IMR-90 (cell line): Measurements from ENCODE around the gene PCBD1. TPM values are rescaled to one million over a fixed set of nuclear protein-coding genes. Genes with fewer than 3 reads are reported as not detected.

Experiments
- ATAC-seq: fragments of 200-7000 bp; cut with Tn5 transposase; 2 replicates; pipeline ENCODE4 v1.9.1; 2020; ENCODE audit warnings: low read depth, mild to moderate bottlenecking, moderate library complexity
- BruUV-seq: library from RNA; stranded (reverse); fragments of 400-500 nt; replicated peaks from 2 replicates; lab custom pipeline; 2021; lab: Mats Ljungman, UMichigan
- CTCF ChIA-PET: fragments of 300-600 bp; formaldehyde crosslinking; extraction: SDS; loops from one replicate; lab custom pipeline; 2021; ENCODE audit warnings: antibody characterized with exemption; lab: Yijun Ruan, JAX
- POLR2A ChIA-PET: fragments of 300-600 bp; sonication (Branson Sonifier 250); formaldehyde crosslinking; loops from one replicate; lab custom pipeline; 2022; ENCODE audit warnings: antibody characterized with exemption; ENCODE audit not compliant: unreplicated experiment; lab: Charles Lee
- DNase-seq: peaks from one replicate; pipeline ENCODE4 v3.0.0; 2013
- H2AFZ ChIP-seq: replicated peaks from 2 replicates; pipeline ENCODE3; 2013; ENCODE audit warnings: low read length, mild to moderate bottlenecking; ENCODE audit not compliant: poor library complexity
- H2AK5ac ChIP-seq: 2 replicates; pipeline ENCODE4 v1.6.1; 2013; ENCODE audit warnings: low read depth, low read length, inconsistent platforms
- H2AK9ac ChIP-seq: replicated peaks from 2 replicates; pipeline ENCODE3; 2013; ENCODE audit warnings: mild to moderate bottlenecking, low read depth, low read length, moderate library complexity; ENCODE audit not compliant: poor library complexity
- H2BK120ac ChIP-seq: 2 replicates; pipeline ENCODE4 v1.6.1; 2013; ENCODE audit warnings: low read depth, low read length, inconsistent platforms
- H2BK15ac ChIP-seq: 3 replicates; pipeline ENCODE4 v1.6.1; 2013; ENCODE audit warnings: low read depth, low read length, inconsistent platforms
- H2BK20ac ChIP-seq: 2 replicates; pipeline ENCODE4 v1.6.1; 2013; ENCODE audit warnings: low read depth, mild to moderate bottlenecking, inconsistent platforms, low read length, moderate library complexity
- H2BK5ac ChIP-seq: 2 replicates; pipeline ENCODE4 v1.6.1; 2013; ENCODE audit warnings: mild to moderate bottlenecking, low read depth, low read length, inconsistent platforms; ENCODE audit not compliant: poor library complexity, severe bottlenecking
- H3K14ac ChIP-seq: replicated peaks from 2 replicates; pipeline ENCODE4 v1.6.1; 2013; ENCODE audit warnings: low read depth, low read length, inconsistent platforms
- H3K18ac ChIP-seq: 2 replicates; pipeline ENCODE4 v1.6.1; 2013; ENCODE audit warnings: low read depth, low read length, control low read depth
- H3K23ac ChIP-seq: 2 replicates; pipeline ENCODE4 v1.6.1; 2013; ENCODE audit warnings: low read depth, low read length, inconsistent platforms
- H3K27ac ChIP-seq: 2 replicates; pipeline ENCODE4 v1.5.1; 2013; ENCODE audit warnings: mild to moderate bottlenecking, control low read depth, low read length; ENCODE audit not compliant: insufficient read depth
- H3K27me3 ChIP-seq: 2 replicates; pipeline ENCODE4 v1.6.1; 2013; ENCODE audit warnings: low read length; ENCODE audit not compliant: control insufficient read depth, insufficient read depth
- H3K36me3 ChIP-seq: 2 replicates; pipeline ENCODE4 v1.6.1; 2013; ENCODE audit warnings: low read length, mixed read lengths; ENCODE audit not compliant: control insufficient read depth, insufficient read depth
- H3K4ac ChIP-seq: 2 replicates; pipeline ENCODE4 v1.6.1; 2013; ENCODE audit warnings: low read depth, low read length, inconsistent platforms
- H3K4me1 ChIP-seq: 2 replicates; pipeline ENCODE4 v1.6.1; 2013; ENCODE audit warnings: low read length, mixed read lengths; ENCODE audit not compliant: control insufficient read depth, insufficient read depth
- H3K4me2 ChIP-seq: 2 replicates; pipeline ENCODE4 v1.6.1; 2013; ENCODE audit warnings: low read depth, mild to moderate bottlenecking, control low read depth, low read length, moderate library complexity
- H3K4me3 ChIP-seq: 2 replicates; pipeline ENCODE4 v1.5.1; 2013; ENCODE audit warnings: low read depth, mild to moderate bottlenecking, control low read depth, low read length, moderate library complexity; ENCODE audit not compliant: insufficient read depth
- H3K56ac ChIP-seq: 2 replicates; pipeline ENCODE4 v1.6.1; 2013; ENCODE audit warnings: low read length, inconsistent platforms; ENCODE audit not compliant: insufficient read depth; ENCODE audit errors: extremely low read depth
- H3K79me1 ChIP-seq, 2 experiments: 2 replicates each; pipeline ENCODE4 v1.6.1; 2013; ENCODE audit warnings: low read length in 2 of 2, inconsistent platforms in 1 of 2, low read depth in 1 of 2
- H3K9ac ChIP-seq: 2 replicates; pipeline ENCODE4 v1.6.1; 2013; ENCODE audit warnings: low read depth, low read length, control low read depth
- H3K9me1 ChIP-seq: 2 replicates; pipeline ENCODE4 v1.6.1; 2013; ENCODE audit warnings: low read length, inconsistent platforms; ENCODE audit not compliant: insufficient read depth
- H3K9me3 ChIP-seq: 2 replicates; pipeline ENCODE4 v1.6.1; 2013; ENCODE audit warnings: low read length; ENCODE audit not compliant: control insufficient read depth, insufficient read depth
- H4K20me1 ChIP-seq: 2 replicates; pipeline ENCODE4 v1.6.1; 2013; ENCODE audit warnings: low read length, inconsistent platforms; ENCODE audit not compliant: insufficient read depth
- H4K5ac ChIP-seq: 2 replicates; pipeline ENCODE4 v1.6.1; 2013; ENCODE audit warnings: mild to moderate bottlenecking, low read depth, low read length, control low read depth
- H4K8ac ChIP-seq, 2 experiments: 2 replicates each; pipeline ENCODE4 v1.6.1; 2013; ENCODE audit warnings: low read depth in 2 of 2, low read length in 2 of 2, control low read depth in 1 of 2, inconsistent platforms in 1 of 2
- H4K91ac ChIP-seq: 2 replicates; pipeline ENCODE4 v1.6.1; 2013; ENCODE audit warnings: low read depth, low read length, inconsistent platforms; ENCODE audit not compliant: insufficient read depth
- BHLHE40 ChIP-seq: fragments of 150-350 bp; IDR thresholded peaks from 2 replicates; pipeline ENCODE4 v1.6.1; 2016; ENCODE audit warnings: mild to moderate bottlenecking, low read depth, low read length
- CEBPB ChIP-seq: IDR thresholded peaks from 2 replicates; pipeline ENCODE4 v1.6.1; 2012; ENCODE audit warnings: low read depth, low read length, improper control_type of control experiment
- CHD1 ChIP-seq: IDR thresholded peaks from 2 replicates; pipeline ENCODE4 v1.6.1; 2012; ENCODE audit warnings: low read depth, low read length, improper control_type of control experiment
- ELK1 ChIP-seq: fragments of 150-350 bp; IDR thresholded peaks from 2 replicates; pipeline ENCODE4 v1.6.1; 2016; ENCODE audit warnings: low read depth, mild to moderate bottlenecking, low read length, moderate library complexity, borderline replicate concordance
- FOS ChIP-seq: fragments of 150-350 bp; IDR thresholded peaks from 2 replicates; pipeline ENCODE4 v1.6.1; 2016; ENCODE audit warnings: low read depth, low read length
- MAFK ChIP-seq: IDR thresholded peaks from 2 replicates; pipeline ENCODE4 v1.6.1; 2012; ENCODE audit warnings: low read depth, low read length, improper control_type of control experiment
- MAZ ChIP-seq: IDR thresholded peaks from 2 replicates; pipeline ENCODE4 v1.6.1; 2012; ENCODE audit warnings: low read depth, mild to moderate bottlenecking, low read length, improper control_type of control experiment, moderate library complexity, borderline replicate concordance
- MXI1 ChIP-seq: IDR thresholded peaks from 2 replicates; pipeline ENCODE4 v1.6.1; 2012; ENCODE audit warnings: low read depth, mild to moderate bottlenecking, low read length, moderate library complexity, borderline replicate concordance
- NFE2L2 ChIP-seq: fragments of 150-350 bp; IDR thresholded peaks from 2 replicates; pipeline ENCODE4 v1.6.1; 2016; ENCODE audit warnings: low read depth, mild to moderate bottlenecking, low read length
- RAD21 ChIP-seq: IDR thresholded peaks from 2 replicates; pipeline ENCODE4 v1.6.1; 2012; ENCODE audit warnings: low read length, improper control_type of control experiment
- RCOR1 ChIP-seq: IDR thresholded peaks from 2 replicates; pipeline ENCODE4 v1.6.1; 2012; ENCODE audit warnings: mild to moderate bottlenecking, low read length, improper control_type of control experiment; ENCODE audit not compliant: insufficient replicate concordance
- RFX5 ChIP-seq: IDR thresholded peaks from 2 replicates; pipeline ENCODE4 v1.8.0; 2012; ENCODE audit warnings: low read depth, mild to moderate bottlenecking, low read length, moderate library complexity
- SMC3 ChIP-seq: fragments of 150-350 bp; IDR thresholded peaks from 2 replicates; pipeline ENCODE4 v1.6.1; 2016; ENCODE audit warnings: low read depth, mild to moderate bottlenecking, antibody characterized with exemption, low read length, moderate library complexity
- USF2 ChIP-seq: fragments of 150-350 bp; IDR thresholded peaks from 2 replicates; pipeline ENCODE4 v1.6.1; 2017; ENCODE audit warnings: mild to moderate bottlenecking, antibody characterized with exemption, low read length, low read depth
- WGBS, 2 experiments: methylation state at CpG; one replicate each; pipeline versions ENCODE4 v1.1.5 to v1.1.7; 2013; ENCODE audit warnings: missing lambda C conversion rate in 2 of 2; ENCODE audit not compliant: insufficient read length in 1 of 2; ENCODE audit errors: extremely low coverage in 2 of 2; 5-methylcytosine and 5-hydroxymethylcytosine counted together
- dilution Hi-C: fragments of 300-500 bp; cut with HindIII; formaldehyde crosslinking; loops from one replicate; pipeline ENCODE4 v1.14.3; 2018; ENCODE audit warnings: low sequenced_read_pairs; ENCODE audit not compliant: unreplicated experiment
- in situ Hi-C: fragments of 300-500 bp; cut with MboI; formaldehyde crosslinking; loops from 3 replicates; pipeline ENCODE4 v1.14.3; 2019; ENCODE audit warnings: low sequenced_read_pairs, inconsistent platforms, mixed read lengths
- intact Hi-C: fragments of 100-400 bp; cut with micrococcal nuclease; formaldehyde crosslinking; loops from 2 replicates; pipeline ENCODE4 v1.10.0; 2022
- polyA plus RNA-seq, 3 experiments: library from polyadenylated mRNA; depleted of rRNA; stranded (reverse); fragments of >200 nt; gene quantifications; 2 replicates each; pipeline ENCODE4 v1.2.3, GENCODE V29; 2012; ENCODE audit warnings: low replicate concordance in 1 of 3
- total RNA-seq: library from RNA; depleted of rRNA; stranded (reverse); fragments of >200 nt; gene quantifications from 2 replicates; pipeline ENCODE4 v1.2.3, GENCODE V29; 2012
- TF ChIP-seq, protein P1 (sequence below): conservative IDR thresholded peaks from 2 replicates; pipeline ENCODE4 v1.5.1; 2012; ENCODE audit warnings: mild to moderate bottlenecking, low read depth, low read length, improper control_type of control experiment

Gene PCBD1
- total and polyA plus RNA-seq, 2 of the 4 experiments (the other 2 are of a cell fraction): 15.8 to 31.6 TPM

DNA sequence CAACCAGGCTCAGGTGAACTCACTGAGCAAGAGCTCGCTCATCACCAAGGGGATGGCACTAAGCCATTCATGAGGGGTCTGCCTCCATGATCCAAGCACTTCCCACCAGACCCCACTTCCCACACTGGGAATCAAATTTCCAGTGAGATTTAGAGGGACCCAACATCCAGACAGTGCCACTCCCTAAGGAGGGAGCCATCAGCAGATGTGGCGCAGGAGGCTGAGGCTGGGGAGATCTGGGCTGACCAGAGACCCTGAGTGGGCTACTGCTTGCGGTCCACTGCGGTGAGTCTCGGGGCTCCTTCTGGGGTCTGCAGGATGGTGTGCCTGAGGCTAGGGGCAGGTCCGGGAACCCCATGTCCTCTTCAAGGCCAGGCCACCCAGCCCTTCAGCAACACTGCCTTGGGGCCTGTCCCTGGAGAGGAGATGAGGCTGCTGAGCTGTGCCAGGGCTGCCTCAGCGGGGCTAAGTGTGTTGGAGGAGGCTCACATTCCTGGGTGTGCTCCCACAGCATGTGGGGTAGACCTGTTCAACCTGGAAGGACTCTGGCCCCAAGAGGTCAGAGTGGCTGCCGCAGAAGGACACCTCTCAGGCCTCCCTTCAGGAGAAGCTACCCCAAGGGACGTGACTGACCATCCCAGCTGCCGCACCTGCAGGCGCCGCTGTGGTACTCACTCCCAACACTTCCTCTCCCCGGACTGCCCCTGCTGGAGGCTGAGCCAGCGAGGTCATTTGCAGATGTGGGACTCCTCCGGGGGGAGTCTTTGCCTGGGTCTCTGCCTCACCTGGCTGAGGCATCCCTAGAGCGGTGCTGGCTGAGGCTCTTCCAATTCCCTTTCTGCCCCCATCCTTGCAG, 22.3 kb upstream of the PCBD1 start:
- no peak overlapping the region for H3K27ac ChIP-seq
- no peak for ATAC-seq
- WGBS, 2 experiments: 90% methylated on average over 2 of the region's 16 CpGs; no CpG with 5 or more reads in 1 of the 2 experiments
- BruUV-seq: no TSS peak
- no peak overlapping the region for H4K5ac ChIP-seq
- H3K36me3 ChIP-seq: no peaks in the 10 kb centered on the region
- H2BK15ac ChIP-seq: no peak overlapping the region
- no peak overlapping the region for H2BK5ac ChIP-seq
- H3K9me1 ChIP-seq: no peaks in the 10 kb centered on the region
- no peaks in the 10 kb centered on the region for H3K4me1 ChIP-seq
- no peaks in the 10 kb centered on the region for H3K9me3 ChIP-seq
- no peak overlapping the region for H2AK9ac ChIP-seq
- no peak overlapping the region for H4K8ac ChIP-seq
- no peak overlapping the region for H3K56ac ChIP-seq
- dilution Hi-C loops (no loop called here), in situ Hi-C loops (no loop called here), intact Hi-C loops (no loop called here)
- H2BK20ac ChIP-seq: no peak overlapping the region
- H3K4ac ChIP-seq: no peak overlapping the region
- no peak overlapping the region for H3K23ac ChIP-seq
- no peak overlapping the region for H3K18ac ChIP-seq
- POLR2A ChIA-PET: no interaction called here
- H3K4me2 ChIP-seq: no peak overlapping the region
- no peak overlapping the region for H2BK120ac ChIP-seq
- CTCF ChIA-PET: no interaction called here
- peaks cover 69% of the 10 kb centered on the region for H3K27me3 ChIP-seq
- H3K79me1 ChIP-seq: no peaks in the 10 kb centered on the region
- H3K4me3 ChIP-seq: no peak overlapping the region
- no peaks in the 10 kb centered on the region; the same call in 1 of the 2 replicates for H4K20me1 ChIP-seq
- no peak overlapping the region for H2AK5ac ChIP-seq
- no peak overlapping the region for H4K91ac ChIP-seq
- no peak overlapping the region for H3K14ac ChIP-seq
- no peak overlapping the region for H2AFZ ChIP-seq
- DNase-seq: no peak
- H3K9ac ChIP-seq: no peak overlapping the region
- TF ChIP-seq RAD21 (no peak), FOS (no peak), USF2 (no peak), RFX5 (no peak), MAZ (no peak), ELK1 (no peak), BHLHE40 (no peak), SMC3 (no peak), MAFK (no peak), NFE2L2 (no peak), RCOR1 (no peak), CHD1 (no peak), MXI1 (no peak), CEBPB (no peak)
- TF ChIP-seq, protein P1, sequence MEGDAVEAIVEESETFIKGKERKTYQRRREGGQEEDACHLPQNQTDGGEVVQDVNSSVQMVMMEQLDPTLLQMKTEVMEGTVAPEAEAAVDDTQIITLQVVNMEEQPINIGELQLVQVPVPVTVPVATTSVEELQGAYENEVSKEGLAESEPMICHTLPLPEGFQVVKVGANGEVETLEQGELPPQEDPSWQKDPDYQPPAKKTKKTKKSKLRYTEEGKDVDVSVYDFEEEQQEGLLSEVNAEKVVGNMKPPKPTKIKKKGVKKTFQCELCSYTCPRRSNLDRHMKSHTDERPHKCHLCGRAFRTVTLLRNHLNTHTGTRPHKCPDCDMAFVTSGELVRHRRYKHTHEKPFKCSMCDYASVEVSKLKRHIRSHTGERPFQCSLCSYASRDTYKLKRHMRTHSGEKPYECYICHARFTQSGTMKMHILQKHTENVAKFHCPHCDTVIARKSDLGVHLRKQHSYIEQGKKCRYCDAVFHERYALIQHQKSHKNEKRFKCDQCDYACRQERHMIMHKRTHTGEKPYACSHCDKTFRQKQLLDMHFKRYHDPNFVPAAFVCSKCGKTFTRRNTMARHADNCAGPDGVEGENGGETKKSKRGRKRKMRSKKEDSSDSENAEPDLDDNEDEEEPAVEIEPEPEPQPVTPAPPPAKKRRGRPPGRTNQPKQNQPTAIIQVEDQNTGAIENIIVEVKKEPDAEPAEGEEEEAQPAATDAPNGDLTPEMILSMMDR: no peak
